ENCODE data around the gene CBX6.

DNA sequence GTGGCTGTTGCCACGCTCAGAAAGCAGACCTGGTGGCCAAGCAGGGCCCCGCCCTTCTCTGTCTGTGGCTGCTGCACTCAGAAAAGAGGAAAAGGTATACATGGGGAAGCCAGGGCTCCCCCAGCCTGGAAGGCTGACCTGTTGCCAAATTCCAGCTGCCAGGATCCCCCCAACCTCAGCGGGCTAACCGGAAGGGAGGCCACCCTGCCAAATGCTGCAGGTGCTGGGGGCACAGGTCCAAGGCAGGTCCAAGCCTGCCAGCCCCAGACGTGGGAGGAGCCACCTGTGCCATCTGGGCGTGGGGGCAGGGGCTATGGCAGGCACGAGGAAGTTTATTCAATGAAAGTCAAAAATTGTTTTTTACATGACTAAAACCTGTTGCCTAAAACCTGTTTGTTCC, 30.8 kb downstream of the CBX6 start:
- TF ChIP-seq, protein P1, sequence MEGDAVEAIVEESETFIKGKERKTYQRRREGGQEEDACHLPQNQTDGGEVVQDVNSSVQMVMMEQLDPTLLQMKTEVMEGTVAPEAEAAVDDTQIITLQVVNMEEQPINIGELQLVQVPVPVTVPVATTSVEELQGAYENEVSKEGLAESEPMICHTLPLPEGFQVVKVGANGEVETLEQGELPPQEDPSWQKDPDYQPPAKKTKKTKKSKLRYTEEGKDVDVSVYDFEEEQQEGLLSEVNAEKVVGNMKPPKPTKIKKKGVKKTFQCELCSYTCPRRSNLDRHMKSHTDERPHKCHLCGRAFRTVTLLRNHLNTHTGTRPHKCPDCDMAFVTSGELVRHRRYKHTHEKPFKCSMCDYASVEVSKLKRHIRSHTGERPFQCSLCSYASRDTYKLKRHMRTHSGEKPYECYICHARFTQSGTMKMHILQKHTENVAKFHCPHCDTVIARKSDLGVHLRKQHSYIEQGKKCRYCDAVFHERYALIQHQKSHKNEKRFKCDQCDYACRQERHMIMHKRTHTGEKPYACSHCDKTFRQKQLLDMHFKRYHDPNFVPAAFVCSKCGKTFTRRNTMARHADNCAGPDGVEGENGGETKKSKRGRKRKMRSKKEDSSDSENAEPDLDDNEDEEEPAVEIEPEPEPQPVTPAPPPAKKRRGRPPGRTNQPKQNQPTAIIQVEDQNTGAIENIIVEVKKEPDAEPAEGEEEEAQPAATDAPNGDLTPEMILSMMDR (IDR thresholded peaks at IDR 0.05) = no peak
- no peak for TF ChIP-seq POLR2A (IDR thresholded peaks at IDR 0.05)
